ENCODE measurements around the gene SRSF9.
"Not testable (repeated sequence)": the region's sequence is repeated elsewhere in the genome, so short reads cannot be mapped to it uniquely, and the experiment has no call there.

The SRSF9 gene

GRCh38 chr12:120490325-120490724 lies 20.8 kb upstream of the SRSF9 start:
- Histone ChIP-seq H3K9me3 (ENCODE audit: control insufficient read depth, insufficient read depth, low read length) (no peaks in the 10 kb centered on the region), H3K27ac (ENCODE audit: low read depth, low read length) (no peak overlapping the region), H3K4me3 (ENCODE audit: low read length) (no peak overlapping the region), H3F3A (ENCODE audit: control insufficient read depth, insufficient read depth) (peaks cover 7% of the 10 kb centered on the region), H3K27me3 (ENCODE audit: control insufficient read depth, low read length) (no peaks in the 10 kb centered on the region), H3K36me3 (ENCODE audit: control insufficient read depth, low read length) (peaks cover 10% of the 10 kb centered on the region; the same call in 1 of the 2 replicates), H4K20me1 (ENCODE audit: control insufficient read depth, insufficient read depth, low read depth, low read length) (no peaks in the 10 kb centered on the region), H3K4me1 (ENCODE audit: control insufficient read depth, low read length) (peaks cover 35% of the 10 kb centered on the region), H3K4me2 (ENCODE audit: low read length) (no peak overlapping the region), H3K79me2 (ENCODE audit: control insufficient read depth, low read length) (peaks cover 8% of the 10 kb centered on the region), H3K9me2 (replicated peaks; ENCODE audit: control insufficient read depth, low read length) (no peaks in the 10 kb centered on the region)
- TF ChIP-seq EZH2phosphoT487 (IDR thresholded peaks at IDR 0.05; ENCODE audit: borderline replicate concordance, low read length) (no peak), CTCF (IDR thresholded peaks at IDR 0.05; ENCODE audit: low read depth, low read length, poor library complexity, severe bottlenecking) (no peak)

GRCh38 chr12:120489018-120489417 lies 19.5 kb upstream of the SRSF9 start:
- Histone ChIP-seq H3F3A (ENCODE audit: control insufficient read depth, insufficient read depth) (peaks cover 7% of the 10 kb centered on the region), H3K4me1 (ENCODE audit: control insufficient read depth, low read length) (peaks cover 27% of the 10 kb centered on the region), H3K27me3 (ENCODE audit: control insufficient read depth, low read length) (no peaks in the 10 kb centered on the region), H3K79me2 (ENCODE audit: control insufficient read depth, low read length) (no peaks in the 10 kb centered on the region), H3K27ac (ENCODE audit: low read depth, low read length) (no peak overlapping the region), H4K20me1 (ENCODE audit: control insufficient read depth, insufficient read depth, low read depth, low read length) (no peaks in the 10 kb centered on the region), H3K4me3 (ENCODE audit: low read length) (no peak overlapping the region), H3K9me3 (ENCODE audit: control insufficient read depth, insufficient read depth, low read length) (no peaks in the 10 kb centered on the region), H3K4me2 (ENCODE audit: low read length) (no peak overlapping the region), H3K36me3 (ENCODE audit: control insufficient read depth, low read length) (peaks cover 10% of the 10 kb centered on the region; the same call in 1 of the 2 replicates), H3K9me2 (replicated peaks; ENCODE audit: control insufficient read depth, low read length) (no peaks in the 10 kb centered on the region)
- TF ChIP-seq EZH2phosphoT487 (IDR thresholded peaks at IDR 0.05; ENCODE audit: borderline replicate concordance, low read length) (no peak), CTCF (IDR thresholded peaks at IDR 0.05; ENCODE audit: low read depth, low read length, poor library complexity, severe bottlenecking) (no peak)

- no peaks in the 10 kb centered on the region for H3K9me2 ChIP-seq (replicated peaks; ENCODE audit: control insufficient read depth, low read length)
- TF ChIP-seq CTCF (IDR thresholded peaks at IDR 0.05; ENCODE audit: low read depth, low read length, poor library complexity, severe bottlenecking) (no peak), EZH2phosphoT487 (IDR thresholded peaks at IDR 0.05; ENCODE audit: borderline replicate concordance, low read length) (no peak)
- H3F3A ChIP-seq (ENCODE audit: control insufficient read depth, insufficient read depth) = peaks cover 7% of the 10 kb centered on the region
- no peak overlapping the region for H3K4me3 ChIP-seq (ENCODE audit: low read length)
- no peaks in the 10 kb centered on the region for H3K79me2 ChIP-seq (ENCODE audit: control insufficient read depth, low read length)
- H3K4me1 ChIP-seq (ENCODE audit: control insufficient read depth, low read length) = peaks cover 34% of the 10 kb centered on the region
- H3K9me3 ChIP-seq (ENCODE audit: control insufficient read depth, insufficient read depth, low read length) = no peaks in the 10 kb centered on the region
- no peak overlapping the region for H3K27ac ChIP-seq (ENCODE audit: low read depth, low read length)
- no peaks in the 10 kb centered on the region for H4K20me1 ChIP-seq (ENCODE audit: control insufficient read depth, insufficient read depth, low read depth, low read length)
- no peak overlapping the region for H3K4me2 ChIP-seq (ENCODE audit: low read length)
- H3K36me3 ChIP-seq (ENCODE audit: control insufficient read depth, low read length) = peaks cover 10% of the 10 kb centered on the region; the same call in 1 of the 2 replicates
- H3K27me3 ChIP-seq (ENCODE audit: control insufficient read depth, low read length) = no peaks in the 10 kb centered on the region
Observed at GRCh38 chr12:120488057-120488640, 18.6 kb upstream of the SRSF9 start.

- H3K27ac ChIP-seq (ENCODE audit: low read depth, low read length); H3K9me2 ChIP-seq (replicated peaks; ENCODE audit: control insufficient read depth, low read length); H3K36me3 ChIP-seq (ENCODE audit: control insufficient read depth, low read length); H3F3A ChIP-seq (ENCODE audit: control insufficient read depth, insufficient read depth); H3K9me3 ChIP-seq (ENCODE audit: control insufficient read depth, insufficient read depth, low read length); H4K20me1 ChIP-seq (ENCODE audit: control insufficient read depth, insufficient read depth, low read depth, low read length); H3K79me2 ChIP-seq (ENCODE audit: control insufficient read depth, low read length); H3K4me3 ChIP-seq (ENCODE audit: low read length); H3K27me3 ChIP-seq (ENCODE audit: control insufficient read depth, low read length); H3K4me2 ChIP-seq (ENCODE audit: low read length): not testable (repeated sequence)
- peaks cover 34% of the 10 kb centered on the region for H3K4me1 ChIP-seq (ENCODE audit: control insufficient read depth, low read length)
Observed at GRCh38 chr12:120487552-120487951, 18.0 kb upstream of the SRSF9 start.

Data from DOHH2 (cell line).